HEK293 (cell line): ENCODE measurements around the gene BICC1.

Source experiments
- CTCF ChIA-PET: fragments of 350-600 bp; formaldehyde crosslinking; extraction: SDS; loops from one replicate; lab custom pipeline; 2021; ENCODE audit warnings: antibody characterized with exemption; lab: Yijun Ruan, JAX
- POLR2A ChIA-PET: fragments of 300-600 bp; formaldehyde crosslinking; extraction: SDS; loops from one replicate; lab custom pipeline; 2020; ENCODE audit warnings: antibody characterized with exemption, inconsistent platforms; lab: Yijun Ruan, JAX
- H3K27ac ChIP-seq: fragments of 200-500 bp; sonication (Bioruptor generic); 2 replicates; pipeline ENCODE4 v1.5.1; 2014; ENCODE audit warnings: low read depth, low read length, control low read depth, inconsistent platforms; ENCODE audit errors: extremely low read depth
- H3K36me3 ChIP-seq, 2 experiments: fragments of 200-500 bp in 1 of 2; sonication (Bioruptor generic) in 1 of 2; 1 replicate in 1 of 2; 2 replicates in 1 of 2; pipeline ENCODE4 v1.5.1; 2014 to 2017; ENCODE audit warnings: inconsistent platforms in 2 of 2, low read length in 2 of 2; ENCODE audit not compliant: control insufficient read depth in 2 of 2, insufficient read depth in 1 of 2
- H3K4me1 ChIP-seq: fragments of 200-500 bp; sonication (Bioruptor generic); 2 replicates; pipeline ENCODE4 v1.5.1; 2014; ENCODE audit warnings: mild to moderate bottlenecking, low read length, inconsistent platforms; ENCODE audit not compliant: control insufficient read depth, insufficient read depth
- H3K4me3 ChIP-seq: 2 replicates; pipeline ENCODE4 v1.5.1; 2011; ENCODE audit warnings: low read depth, mild to moderate bottlenecking, control low read depth, low read length, moderate library complexity
- H3K9me3 ChIP-seq: fragments of 200-500 bp; sonication (Bioruptor generic); 2 replicates; pipeline ENCODE4 v1.5.1; 2014; ENCODE audit warnings: low read depth, low read length, inconsistent platforms; ENCODE audit not compliant: control insufficient read depth, insufficient read depth
- EGR2 ChIP-seq: fragments of 450-650 bp; formaldehyde crosslinking; IDR thresholded peaks from 2 replicates; pipeline ENCODE4 v1.5.1; 2016; ENCODE audit warnings: low read depth, missing biosample characterization, missing genetic modification characterization
- INSM2 ChIP-seq: fragments of 450-650 bp; formaldehyde crosslinking; IDR thresholded peaks from 2 replicates; pipeline ENCODE4 v1.5.1; 2016; ENCODE audit warnings: missing biosample characterization, missing genetic modification characterization
- TCF7L2 ChIP-seq: IDR thresholded peaks from 2 replicates; pipeline ENCODE4 v1.6.1; 2011; ENCODE audit warnings: low read depth, mild to moderate bottlenecking, inconsistent platforms, low read length, moderate library complexity, borderline replicate concordance
- ZBTB8A ChIP-seq: fragments of 450-650 bp; formaldehyde crosslinking; IDR thresholded peaks from 2 replicates; pipeline ENCODE4 v1.5.1; 2016; ENCODE audit warnings: missing biosample characterization, missing genetic modification characterization
- ZFP37 ChIP-seq: fragments of 450-650 bp; formaldehyde crosslinking; IDR thresholded peaks from 2 replicates; pipeline ENCODE4 v1.5.1; 2016; ENCODE audit warnings: missing biosample characterization, missing genetic modification characterization
- ZFP41 ChIP-seq: fragments of 450-650 bp; formaldehyde crosslinking; IDR thresholded peaks from 2 replicates; pipeline ENCODE4 v1.5.1; 2016; ENCODE audit warnings: missing biosample characterization, missing genetic modification characterization, borderline replicate concordance
- ZNF112 ChIP-seq: fragments of 450-650 bp; formaldehyde crosslinking; IDR thresholded peaks from 2 replicates; pipeline ENCODE4 v1.5.0; 2017; ENCODE audit warnings: missing biosample characterization, missing genetic modification characterization
- ZNF121 ChIP-seq: fragments of 450-650 bp; formaldehyde crosslinking; IDR thresholded peaks from 2 replicates; pipeline ENCODE4 v1.5.1; 2016; ENCODE audit warnings: missing biosample characterization, missing genetic modification characterization
- ZNF148 ChIP-seq: fragments of 450-650 bp; formaldehyde crosslinking; IDR thresholded peaks from 2 replicates; pipeline ENCODE4 v1.5.0; 2017; ENCODE audit warnings: missing biosample characterization, missing genetic modification characterization, borderline replicate concordance
- ZNF529 ChIP-seq: fragments of 450-650 bp; formaldehyde crosslinking; IDR thresholded peaks from 2 replicates; pipeline ENCODE4 v1.5.1; 2017; ENCODE audit warnings: missing genetic modification characterization, missing biosample characterization; ENCODE audit not compliant: insufficient replicate concordance
- ZNF549 ChIP-seq: fragments of 450-650 bp; IDR thresholded peaks from 2 replicates; pipeline ENCODE4 v1.5.1; 2018; ENCODE audit warnings: missing biosample characterization, missing genetic modification characterization, mild to moderate bottlenecking, inconsistent platforms, moderate library complexity
- ZNF776 ChIP-seq: fragments of 450-650 bp; formaldehyde crosslinking; IDR thresholded peaks from 2 replicates; pipeline ENCODE4 v1.5.0; 2017; ENCODE audit warnings: missing biosample characterization, missing genetic modification characterization, borderline replicate concordance
- ZSCAN4 ChIP-seq: fragments of 450-650 bp; formaldehyde crosslinking; IDR thresholded peaks from 2 replicates; pipeline ENCODE4 v1.5.1; 2017; ENCODE audit warnings: missing biosample characterization, missing genetic modification characterization

Gene BICC1

GRCh38 chr10:58806970-58807628, 294.4 kb downstream of the BICC1 start:
- TF ChIP-seq ZNF112 (tag by site-specific recombination) (no peak), ZSCAN4 (tag by site-specific recombination) (no peak)
- CTCF ChIA-PET, result interaction anchor here (0.6 kb wide), 1 partner anchor 70 kb away, joined by 3 read pairs; no protein-coding TSS in a partner anchor
- peaks cover 0 to 6% of the 10 kb centered on the region in 2 experiments; a peak in 2 of 3 replicates for H3K36me3 ChIP-seq
- H3K27ac ChIP-seq, result no peak overlapping the region
- no peaks in the 10 kb centered on the region for H3K9me3 ChIP-seq
- no peak overlapping the region for H3K4me3 ChIP-seq
- POLR2A ChIA-PET, result no interaction called here
- H3K4me1 ChIP-seq, result no peaks in the 10 kb centered on the region

- Histone ChIP-seq H3K36me3 (peaks cover 0 to 6% of the 10 kb centered on the region in 2 experiments; a peak in 2 of 3 replicates), H3K4me1 (no peaks in the 10 kb centered on the region), H3K27ac (no peak overlapping the region), H3K9me3 (no peaks in the 10 kb centered on the region), H3K4me3 (no peak overlapping the region)
- ChIA-PET CTCF (no interaction called here), POLR2A (no interaction called here)
- TF ChIP-seq ZNF148 (no peak), ZFP37 (tag by site-specific recombination) (no peak), ZNF121 (tag by site-specific recombination) (no peak), ZFP41 (tag by site-specific recombination) (no peak), EGR2 (tag by site-specific recombination) (no peak), INSM2 (tag by site-specific recombination) (no peak), ZNF776 (tag by site-specific recombination) (no peak), ZNF529 (tag by site-specific recombination) (no peak), ZBTB8A (tag by site-specific recombination) (no peak)
- TF ChIP-seq, all 188 proteins: peak for 0
Measured at GRCh38 chr10:58807629-58808022, 295.0 kb downstream of the BICC1 start.

DNA sequence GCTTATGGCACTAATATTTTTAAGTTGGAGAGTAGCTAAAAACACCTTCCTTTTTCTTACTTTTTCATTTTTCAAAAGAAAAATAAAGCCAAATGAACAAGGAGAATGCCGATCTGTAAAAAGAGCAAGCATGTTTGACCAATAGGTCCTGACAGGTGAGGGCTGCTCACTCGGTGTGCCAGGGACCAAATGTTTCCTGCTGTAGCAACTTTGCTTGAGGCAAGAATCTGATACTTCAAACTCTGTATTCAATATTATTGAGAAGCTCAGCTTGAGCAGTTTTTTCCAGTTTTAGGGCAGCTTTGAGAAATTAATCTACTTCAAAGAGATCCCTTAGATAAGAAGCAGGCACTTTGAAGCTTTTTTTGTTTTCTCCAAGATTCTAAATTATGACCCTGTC, 298.1 kb downstream of the BICC1 start:
- H3K4me3 ChIP-seq, result no peak overlapping the region

More for the DNA sequence above, 298.1 kb downstream of the BICC1 start:
- Histone ChIP-seq H3K4me1 (no peaks in the 10 kb centered on the region), H3K9me3 (no peaks in the 10 kb centered on the region), H3K27ac (no peak overlapping the region), H3K36me3 (peaks cover 0 to 3% of the 10 kb centered on the region in 2 experiments; a peak in 2 of 3 replicates)
- POLR2A ChIA-PET, result interaction anchor here (0.6 kb wide), 1 partner anchor 349 kb away, joined by 3 read pairs; no protein-coding TSS in a partner anchor
- TF ChIP-seq TCF7L2 (peak; percentile 49; the same call in 1 of the 2 replicates), ZNF549 (tag by site-specific recombination) (no peak)
- CTCF ChIA-PET, result no interaction called here
